CD14-positive monocyte (primary cell): ENCODE data around the gene SPON1. TPM values are rescaled to one million over a fixed set of nuclear protein-coding genes. Genes with fewer than 3 reads are reported as not detected.

ENCODE experiments used
- DNase-seq, 3 donors: peaks; one replicate each; pipeline ENCODE4 v3.0.0-alpha.2; 2011 to 2022
- H2AFZ ChIP-seq: 2 replicates; pipeline ENCODE4 v1.6.0; 2012; ENCODE audit warnings: mild to moderate bottlenecking, low read depth, low read length, inconsistent platforms; ENCODE audit not compliant: insufficient read depth, poor library complexity, severe bottlenecking
- H3K27ac ChIP-seq, 2 donors: 1 replicate in 1 of 2; 2 replicates in 1 of 2; pipeline ENCODE4 v1.5.1; 2012 to 2013; ENCODE audit warnings: low read length in 2 of 2, control low read depth in 1 of 2, inconsistent platforms in 1 of 2, low read depth in 1 of 2, mild to moderate bottlenecking in 1 of 2
- H3K27me3 ChIP-seq, 2 donors: one replicate each; pipeline versions ENCODE4 v1.6.0 to v1.6.1; 2011 to 2013; ENCODE audit warnings: low read length in 2 of 2; ENCODE audit not compliant: control insufficient read depth in 2 of 2, insufficient read depth in 2 of 2
- H3K36me3 ChIP-seq, 2 donors: replicated peaks in 1 of 2; 1 replicate in 1 of 2; 2 replicates in 1 of 2; pipeline versions ENCODE4 v1.5.1 to v1.6.1; 2012 to 2013; ENCODE audit warnings: low read length in 2 of 2, control low read depth in 1 of 2, inconsistent platforms in 1 of 2, mild to moderate bottlenecking in 1 of 2; ENCODE audit not compliant: insufficient read depth in 2 of 2, control insufficient read depth in 1 of 2
- H3K4me1 ChIP-seq, 2 donors: 1 replicate in 1 of 2; 2 replicates in 1 of 2; pipeline versions ENCODE4 v1.5.1 to v1.6.1; 2012 to 2013; ENCODE audit warnings: low read length in 2 of 2, control low read depth in 1 of 2, inconsistent platforms in 1 of 2, mild to moderate bottlenecking in 1 of 2, moderate library complexity in 1 of 2; ENCODE audit not compliant: insufficient read depth in 2 of 2, control insufficient read depth in 1 of 2
- H3K4me2 ChIP-seq: replicated peaks from 2 replicates; pipeline ENCODE3; 2012; ENCODE audit warnings: low read length, moderate library complexity, mild to moderate bottlenecking; ENCODE audit not compliant: poor library complexity, severe bottlenecking; ENCODE audit errors: extremely low read depth
- H3K4me3 ChIP-seq, 3 experiments: fragments of 200-600 bp in 1 of 3; sonication (generic) in 1 of 3; replicated peaks in 1 of 3; 1 replicate in 2 of 3; 2 replicates in 1 of 3; pipeline ENCODE4 v1.5.1; 2011 to 2013; ENCODE audit warnings: low read length in 3 of 3, mild to moderate bottlenecking in 3 of 3, control low read depth in 2 of 3, low read depth in 2 of 3, inconsistent platforms in 1 of 3, moderate library complexity in 1 of 3
- H3K79me2 ChIP-seq: 2 replicates; pipeline ENCODE4 v1.6.0; 2012; ENCODE audit warnings: mild to moderate bottlenecking, control low read depth, inconsistent platforms, low read length, moderate library complexity; ENCODE audit not compliant: insufficient read depth
- H3K9ac ChIP-seq: 2 replicates; pipeline ENCODE4 v1.6.0; 2017; ENCODE audit warnings: low read length, mild to moderate bottlenecking; ENCODE audit not compliant: insufficient read depth, poor library complexity, severe bottlenecking
- H3K9me3 ChIP-seq, 2 donors: replicated peaks in 1 of 2; 1 replicate in 1 of 2; 2 replicates in 1 of 2; pipeline versions ENCODE4 v1.5.1 to v1.6.1; 2012 to 2013; ENCODE audit warnings: low read length in 2 of 2, control low read depth in 1 of 2; ENCODE audit not compliant: control insufficient read depth in 1 of 2, insufficient read depth in 1 of 2
- H4K20me1 ChIP-seq: 2 replicates; pipeline ENCODE4 v1.6.0; 2012; ENCODE audit warnings: mild to moderate bottlenecking, low read length, control low read depth, moderate library complexity; ENCODE audit not compliant: insufficient read depth
- H3K27ac Mint-ChIP-seq, 7 donors: one replicate each; pipeline ENCODE4 v1.8.0; 2020; ENCODE audit warnings: mild to moderate bottlenecking in 7 of 7, mixed read lengths in 7 of 7, moderate library complexity in 6 of 7, inconsistent platforms in 2 of 7
- H3K27me3 Mint-ChIP-seq, 3 donors: one replicate each; pipeline ENCODE4 v1.8.0; 2021 to 2022; ENCODE audit warnings: low read depth in 3 of 3, mild to moderate bottlenecking in 3 of 3, mixed read lengths in 3 of 3, moderate library complexity in 3 of 3, inconsistent platforms in 1 of 3
- H3K36me3 Mint-ChIP-seq, 2 donors: one replicate each; pipeline ENCODE4 v1.8.0; 2020; ENCODE audit warnings: mixed read lengths in 2 of 2, inconsistent platforms in 1 of 2, mild to moderate bottlenecking in 1 of 2
- H3K4me1 Mint-ChIP-seq: one replicate; pipeline ENCODE4 v1.8.0; 2020; ENCODE audit warnings: mild to moderate bottlenecking, mixed read lengths
- H3K4me3 Mint-ChIP-seq, 2 donors: one replicate each; pipeline ENCODE4 v1.8.0; 2020; ENCODE audit warnings: mild to moderate bottlenecking in 2 of 2, mixed read lengths in 2 of 2, moderate library complexity in 1 of 2
- H3K9me3 Mint-ChIP-seq, 7 donors: one replicate each; pipeline ENCODE4 v1.8.0; 2020 to 2022; ENCODE audit warnings: mixed read lengths in 7 of 7, mild to moderate bottlenecking in 6 of 7, moderate library complexity in 6 of 7, inconsistent platforms in 2 of 7
- CTCF ChIP-seq: fragments of 200-600 bp; IDR thresholded peaks from one replicate; pipeline ENCODE4 v1.8.0; 2022; ENCODE audit warnings: antibody characterized with exemption, mild to moderate bottlenecking
- WGBS: methylation state at CpG from one replicate; pipeline ENCODE4 v1.1.5; 2013; ENCODE audit warnings: missing lambda C conversion rate; ENCODE audit not compliant: insufficient coverage; 5-methylcytosine and 5-hydroxymethylcytosine counted together
- intact Hi-C, 2 donors: fragments of 100-400 bp; cut with micrococcal nuclease; formaldehyde crosslinking; loops; one replicate each; pipeline versions ENCODE4 v1.15.0 to v1.15.1; 2023
- polyA plus RNA-seq, 3 donors: library from polyadenylated mRNA; depleted of rRNA in 1 of 3; unstranded in 2 of 3; stranded (reverse) in 1 of 3; fragments of 300-500 nt in 2 of 3; fragments of >200 nt in 1 of 3; fragmentation: Illumina TruSeq in 2 of 3; gene quantifications; 1 replicate in 2 of 3; 2 replicates in 1 of 3; pipeline ENCODE4 v1.2.3, GENCODE V29; 2012 to 2021

The SPON1 gene
- polyA plus RNA-seq, 3 donors, result not detected

- H3K79me2 ChIP-seq, result no peaks in the 10 kb centered on the region
- H3K4me2 ChIP-seq, result no peak overlapping the region
- no peaks in the 10 kb centered on the region for H3K36me3 Mint-ChIP-seq
- H3K4me3 ChIP-seq, result no peak overlapping the region
- no peaks in the 10 kb centered on the region for H3K27me3 ChIP-seq
- no peak overlapping the region for H2AFZ ChIP-seq
- H3K36me3 ChIP-seq, result no peaks in the 10 kb centered on the region
- H3K27ac Mint-ChIP-seq, result no peak overlapping the region
- intact Hi-C loops, result no loop called here
- no peaks in the 10 kb centered on the region for H3K9me3 ChIP-seq
- peaks cover 2 to 7% (median 6%) of the 10 kb centered on the region in 3 donors for H3K27me3 Mint-ChIP-seq
- DNase-seq, result no peak
- no peak overlapping the region for H3K4me3 Mint-ChIP-seq
- H3K4me1 ChIP-seq, result no peaks in the 10 kb centered on the region
- no peaks in the 10 kb centered on the region for H3K4me1 Mint-ChIP-seq
- 79% methylated on average over 2 of the region's 2 CpGs for WGBS
- no peak overlapping the region for H3K27ac ChIP-seq
- H3K9ac ChIP-seq, result no peak overlapping the region
- no peaks in the 10 kb centered on the region for H4K20me1 ChIP-seq
- TF ChIP-seq CTCF, result no peak
- H3K9me3 Mint-ChIP-seq, result peaks cover 0 to 9% (median 3%) of the 10 kb centered on the region in 7 donors
Observed at GRCh38 chr11:14224395-14224794, 261.9 kb downstream of the SPON1 start.

- no peak overlapping the region for H3K9ac ChIP-seq
- H2AFZ ChIP-seq, result no peak overlapping the region
- Mint-ChIP-seq H3K9me3 (peaks cover under 1 to 9% (median 3%) of the 10 kb centered on the region in 7 donors), H3K27ac (no peak overlapping the region), H3K27me3 (peaks cover 4 to 10% (median 7%) of the 10 kb centered on the region in 3 donors), H3K36me3 (no peaks in the 10 kb centered on the region), H3K4me3 (no peak overlapping the region), H3K4me1 (no peaks in the 10 kb centered on the region)
- no peaks in the 10 kb centered on the region for H3K36me3 ChIP-seq
- intact Hi-C loops, result no loop called here
- no peaks in the 10 kb centered on the region for H4K20me1 ChIP-seq
- no peaks in the 10 kb centered on the region for H3K27me3 ChIP-seq
- H3K9me3 ChIP-seq, result no peaks in the 10 kb centered on the region
- no peak overlapping the region for H3K4me3 ChIP-seq
- H3K4me1 ChIP-seq, result no peaks in the 10 kb centered on the region
- no peak overlapping the region for H3K4me2 ChIP-seq
- DNase-seq, result no peak
- H3K27ac ChIP-seq, result no peak overlapping the region
- 100% methylated on average over 1 of the region's 4 CpGs for WGBS
- no peaks in the 10 kb centered on the region for H3K79me2 ChIP-seq
- TF ChIP-seq CTCF, result no peak
Observed at GRCh38 chr11:14225666-14226065, 263.1 kb downstream of the SPON1 start.
